Amniotic stem cell (primary cell): ENCODE results near the gene PFKP.

Source experiments
- DNase-seq: peaks from one replicate; lab custom pipeline; 2025; lab: John Stamatoyannopoulos, UW

PFKP gene

GRCh38 chr10:3136336-3136735, 69.0 kb downstream of the PFKP start:
- DNase-seq: no peak

- DNase-seq: no peak
Observed at GRCh38 chr10:3136763-3137611, 69.6 kb downstream of the PFKP start.

GRCh38 chr10:3137958-3138726, 70.8 kb downstream of the PFKP start:
- DNase-seq: no peak

- DNase-seq: no peak
Observed at GRCh38 chr10:3139216-3139910, 72.0 kb downstream of the PFKP start.

- no peak for DNase-seq
Observed at GRCh38 chr10:3140280-3140679, 72.9 kb downstream of the PFKP start.

- no peak for DNase-seq
Observed at GRCh38 chr10:3141351-3142005, 74.1 kb downstream of the PFKP start.

GRCh38 chr10:3142146-3142875, 75.0 kb downstream of the PFKP start:
- DNase-seq: no peak

- DNase-seq: no peak
Observed at GRCh38 chr10:3143366-3143765, 76.0 kb downstream of the PFKP start.

GRCh38 chr10:3143791-3144434, 76.6 kb downstream of the PFKP start:
- no peak for DNase-seq

- DNase-seq: no peak
Observed at GRCh38 chr10:3145366-3145765, 78.0 kb downstream of the PFKP start.

GRCh38 chr10:3146289-3146688, 78.9 kb downstream of the PFKP start:
- no peak for DNase-seq

- no peak for DNase-seq
Observed at GRCh38 chr10:3147117-3147820, 79.9 kb downstream of the PFKP start.

GRCh38 chr10:3148041-3148440, 80.7 kb downstream of the PFKP start:
- DNase-seq: no peak

GRCh38 chr10:3148994-3149393, 81.6 kb downstream of the PFKP start:
- DNase-seq: no peak

- no peak for DNase-seq
Observed at GRCh38 chr10:3149918-3150317, 82.6 kb downstream of the PFKP start.

- DNase-seq: no peak
Observed at GRCh38 chr10:3150366-3150765, 83.0 kb downstream of the PFKP start.

GRCh38 chr10:3150961-3151360, 83.6 kb downstream of the PFKP start:
- DNase-seq: no peak

- DNase-seq: no peak
Observed at GRCh38 chr10:3151889-3152565, 84.7 kb downstream of the PFKP start.

- no peak for DNase-seq
Observed at GRCh38 chr10:3152566-3152935, 85.2 kb downstream of the PFKP start.

GRCh38 chr10:3154666-3155065, 87.3 kb downstream of the PFKP start:
- no peak for DNase-seq
